H9 (cell line): ENCODE data around the gene ZNF521. TPM values are rescaled to one million over a fixed set of nuclear protein-coding genes. Genes with fewer than 3 reads are reported as not detected.

Source experiments
- DNase-seq: peaks from one replicate; pipeline ENCODE4 v3.0.0-alpha.2; 2017
- H2AFZ ChIP-seq: one replicate; pipeline ENCODE4 v1.6.1; 2013; ENCODE audit warnings: mild to moderate bottlenecking, low read length, control low read depth, moderate library complexity
- H2AK5ac ChIP-seq: 2 replicates; pipeline ENCODE4 v1.6.1; 2013; ENCODE audit warnings: low read length, control low read depth, mixed read lengths; ENCODE audit not compliant: insufficient read length
- H2BK120ac ChIP-seq: one replicate; pipeline ENCODE4 v1.6.1; 2013; ENCODE audit warnings: low read depth, mild to moderate bottlenecking, low read length, control low read depth, inconsistent platforms; ENCODE audit not compliant: poor library complexity, severe bottlenecking
- H2BK12ac ChIP-seq: 2 replicates; pipeline ENCODE4 v1.6.1; 2013; ENCODE audit warnings: low read length, control low read depth, mixed read lengths, low read depth; ENCODE audit not compliant: insufficient read length
- H2BK15ac ChIP-seq: 2 replicates; pipeline ENCODE4 v1.6.1; 2013; ENCODE audit warnings: low read depth, low read length, control low read depth
- H2BK20ac ChIP-seq: one replicate; pipeline ENCODE4 v1.6.1; 2013; ENCODE audit warnings: low read depth, mild to moderate bottlenecking, low read length, control low read depth, inconsistent platforms; ENCODE audit not compliant: poor library complexity, severe bottlenecking
- H2BK5ac ChIP-seq: 2 replicates; pipeline ENCODE4 v1.6.1; 2013; ENCODE audit warnings: low read length, control low read depth, mixed read lengths; ENCODE audit not compliant: insufficient read length
- H3K14ac ChIP-seq: 2 replicates; pipeline ENCODE4 v1.6.1; 2013; ENCODE audit warnings: low read length, control low read depth; ENCODE audit not compliant: insufficient read depth
- H3K18ac ChIP-seq: 2 replicates; pipeline ENCODE4 v1.6.1; 2013; ENCODE audit warnings: low read depth, mild to moderate bottlenecking, mixed read lengths, low read length, control low read depth; ENCODE audit not compliant: insufficient read length
- H3K23ac ChIP-seq: 2 replicates; pipeline ENCODE4 v1.6.1; 2013; ENCODE audit warnings: low read length, control low read depth, mixed read lengths, low read depth; ENCODE audit not compliant: insufficient read length
- H3K23me2 ChIP-seq: 2 replicates; pipeline ENCODE4 v1.6.1; 2013; ENCODE audit warnings: low read depth, mild to moderate bottlenecking, mixed read lengths, low read length, control low read depth; ENCODE audit not compliant: insufficient read length, poor library complexity, severe bottlenecking
- H3K27ac ChIP-seq: 2 replicates; pipeline ENCODE4 v1.5.1; 2013; ENCODE audit warnings: low read length, control low read depth, mixed read lengths, low read depth; ENCODE audit not compliant: insufficient read length
- H3K27me3 ChIP-seq: 2 replicates; pipeline ENCODE4 v1.6.1; 2013; ENCODE audit warnings: low read length, control low read depth, inconsistent platforms; ENCODE audit not compliant: insufficient read depth
- H3K4ac ChIP-seq: 2 replicates; pipeline ENCODE4 v1.6.1; 2013; ENCODE audit warnings: low read depth, mild to moderate bottlenecking, control low read depth, inconsistent platforms, low read length, moderate library complexity
- H3K4me1 ChIP-seq: 2 replicates; pipeline ENCODE4 v1.6.1; 2013; ENCODE audit warnings: low read length, control low read depth, inconsistent platforms; ENCODE audit not compliant: insufficient read depth
- H3K4me2 ChIP-seq: 2 replicates; pipeline ENCODE4 v1.6.1; 2013; ENCODE audit warnings: low read length, control low read depth, mixed read lengths; ENCODE audit not compliant: insufficient read length, insufficient read depth
- H3K56ac ChIP-seq: 2 replicates; pipeline ENCODE4 v1.6.1; 2013; ENCODE audit warnings: low read depth, mild to moderate bottlenecking, mixed read lengths, low read length, control low read depth; ENCODE audit not compliant: insufficient read length
- H3K79me1 ChIP-seq: 2 replicates; pipeline ENCODE4 v1.6.1; 2013; ENCODE audit warnings: low read depth, mild to moderate bottlenecking, moderate library complexity, low read length, control low read depth, inconsistent platforms; ENCODE audit not compliant: insufficient read depth, poor library complexity, severe bottlenecking
- H3K79me2 ChIP-seq: 2 replicates; pipeline ENCODE4 v1.6.1; 2013; ENCODE audit warnings: low read length, control low read depth, inconsistent platforms; ENCODE audit not compliant: insufficient read depth
- H3K9ac ChIP-seq: 2 replicates; pipeline ENCODE4 v1.6.1; 2013; ENCODE audit warnings: low read length, control low read depth, mixed read lengths; ENCODE audit not compliant: insufficient read length; ENCODE audit errors: extremely low read depth
- H3K9me3 ChIP-seq: one replicate; pipeline ENCODE4 v1.6.1; 2013; ENCODE audit warnings: low read depth, low read length, inconsistent platforms; ENCODE audit not compliant: control insufficient read depth
- H3T11ph ChIP-seq: one replicate; pipeline ENCODE4 v1.6.1; 2013; ENCODE audit warnings: mild to moderate bottlenecking, low read length, control low read depth, inconsistent platforms
- H4K20me1 ChIP-seq: one replicate; pipeline ENCODE4 v1.6.1; 2013; ENCODE audit not compliant: control insufficient read depth, insufficient read length, insufficient read depth
- H4K5ac ChIP-seq: 2 replicates; pipeline ENCODE4 v1.6.1; 2013; ENCODE audit warnings: low read depth, mild to moderate bottlenecking, mixed read lengths, low read length, control low read depth; ENCODE audit not compliant: insufficient read length
- H4K8ac ChIP-seq: replicated peaks from 2 replicates; pipeline ENCODE4 v1.6.1; 2013; ENCODE audit warnings: low read length, control low read depth, mixed read lengths, low read depth; ENCODE audit not compliant: insufficient read length
- H4K91ac ChIP-seq: 2 replicates; pipeline ENCODE4 v1.6.1; 2013; ENCODE audit warnings: low read depth, mild to moderate bottlenecking, moderate library complexity, mixed read lengths, low read length, control low read depth; ENCODE audit not compliant: insufficient read length
- H3K27ac Mint-ChIP-seq, 3 experiments: 2 replicates in 2 of 3; 3 replicates in 1 of 3; pipeline ENCODE4 v1.8.0; 2020 to 2021; ENCODE audit warnings: mixed read lengths in 3 of 3, mild to moderate bottlenecking in 1 of 3, moderate library complexity in 1 of 3
- H3K27me3 Mint-ChIP-seq: 2 replicates; pipeline ENCODE4 v1.8.0; 2021; ENCODE audit warnings: low read depth, mild to moderate bottlenecking, moderate library complexity, mixed read lengths
- H3K36me3 Mint-ChIP-seq, 3 experiments: 2 replicates in 2 of 3; 3 replicates in 1 of 3; pipeline ENCODE4 v1.8.0; 2020 to 2021; ENCODE audit warnings: low read depth in 3 of 3, mixed read lengths in 3 of 3; ENCODE audit not compliant: insufficient read depth in 1 of 3
- H3K4me1 Mint-ChIP-seq, 2 experiments: 2 replicates each; pipeline ENCODE4 v1.8.0; 2020; ENCODE audit warnings: mixed read lengths in 2 of 2
- H3K4me3 Mint-ChIP-seq, 2 experiments: 2 replicates in 1 of 2; 3 replicates in 1 of 2; pipeline ENCODE4 v1.8.0; 2020 to 2021; ENCODE audit warnings: mild to moderate bottlenecking in 2 of 2, mixed read lengths in 2 of 2, moderate library complexity in 1 of 2
- H3K9me3 Mint-ChIP-seq, 2 experiments: 2 replicates in 1 of 2; 3 replicates in 1 of 2; pipeline ENCODE4 v1.8.0; 2020; ENCODE audit warnings: mild to moderate bottlenecking in 2 of 2, mixed read lengths in 2 of 2, moderate library complexity in 1 of 2
- WGBS: extraction: QIAGEN DNeasy Blood & Tissue Kit; methylation state at CpG from one replicate; pipeline ENCODE4 v1.1.7; 2013; ENCODE audit warnings: missing lambda C conversion rate, low lambda C conversion rate, mixed read lengths; ENCODE audit not compliant: insufficient read length; ENCODE audit errors: extremely low coverage; 5-methylcytosine and 5-hydroxymethylcytosine counted together
- total RNA-seq: library from RNA; stranded (reverse); gene quantifications from 2 replicates; pipeline ENCODE4 v1.2.1, GENCODE V29; 2021
- TF ChIP-seq, protein P1 (sequence below): fragments of 200-600 bp; sonication (generic); conservative IDR thresholded peaks from 3 replicates; pipeline ENCODE4 v1.8.0; 2021; ENCODE audit warnings: antibody characterized with exemption, mild to moderate bottlenecking

Gene ZNF521
- total RNA-seq, 1 experiment from 2014 or later = 3.3 TPM

- no peak overlapping the region for H4K8ac ChIP-seq
- no peaks in the 10 kb centered on the region for H3K79me1 ChIP-seq
- no peak overlapping the region for H4K91ac ChIP-seq
- H2BK20ac ChIP-seq = no peak overlapping the region
- no peaks in the 10 kb centered on the region for H4K20me1 ChIP-seq
- Mint-ChIP-seq H3K36me3 (no peaks in the 10 kb centered on the region), H3K4me3 (no peak overlapping the region), H3K27me3 (no peaks in the 10 kb centered on the region; the same call in 1 of the 2 replicates), H3K27ac (no peak overlapping the region), H3K9me3 (no peaks in the 10 kb centered on the region), H3K4me1 (peaks cover 6 to 21% of the 10 kb centered on the region in 2 experiments)
- no peak overlapping the region for H2AFZ ChIP-seq
- H3T11ph ChIP-seq = no peak overlapping the region
- H3K9ac ChIP-seq = no peak overlapping the region
- H2BK15ac ChIP-seq = no peak overlapping the region
- no peak overlapping the region for H2BK12ac ChIP-seq
- no peak overlapping the region for H2AK5ac ChIP-seq
- no peak overlapping the region for H3K4ac ChIP-seq
- H3K27ac ChIP-seq = no peak overlapping the region
- H3K79me2 ChIP-seq = no peaks in the 10 kb centered on the region
- no peak overlapping the region for H4K5ac ChIP-seq
- no peak overlapping the region for H3K23ac ChIP-seq
- no peak overlapping the region for H3K18ac ChIP-seq
- no peaks in the 10 kb centered on the region; the same call in 1 of the 2 replicates for H3K4me1 ChIP-seq
- H3K14ac ChIP-seq = no peak overlapping the region
- DNase-seq = no peak
- H2BK120ac ChIP-seq = no peak overlapping the region
- no peak overlapping the region for H3K4me2 ChIP-seq
- no peaks in the 10 kb centered on the region for H3K23me2 ChIP-seq
- H3K9me3 ChIP-seq = no peaks in the 10 kb centered on the region
- H2BK5ac ChIP-seq = no peak overlapping the region
- TF ChIP-seq, protein P1, sequence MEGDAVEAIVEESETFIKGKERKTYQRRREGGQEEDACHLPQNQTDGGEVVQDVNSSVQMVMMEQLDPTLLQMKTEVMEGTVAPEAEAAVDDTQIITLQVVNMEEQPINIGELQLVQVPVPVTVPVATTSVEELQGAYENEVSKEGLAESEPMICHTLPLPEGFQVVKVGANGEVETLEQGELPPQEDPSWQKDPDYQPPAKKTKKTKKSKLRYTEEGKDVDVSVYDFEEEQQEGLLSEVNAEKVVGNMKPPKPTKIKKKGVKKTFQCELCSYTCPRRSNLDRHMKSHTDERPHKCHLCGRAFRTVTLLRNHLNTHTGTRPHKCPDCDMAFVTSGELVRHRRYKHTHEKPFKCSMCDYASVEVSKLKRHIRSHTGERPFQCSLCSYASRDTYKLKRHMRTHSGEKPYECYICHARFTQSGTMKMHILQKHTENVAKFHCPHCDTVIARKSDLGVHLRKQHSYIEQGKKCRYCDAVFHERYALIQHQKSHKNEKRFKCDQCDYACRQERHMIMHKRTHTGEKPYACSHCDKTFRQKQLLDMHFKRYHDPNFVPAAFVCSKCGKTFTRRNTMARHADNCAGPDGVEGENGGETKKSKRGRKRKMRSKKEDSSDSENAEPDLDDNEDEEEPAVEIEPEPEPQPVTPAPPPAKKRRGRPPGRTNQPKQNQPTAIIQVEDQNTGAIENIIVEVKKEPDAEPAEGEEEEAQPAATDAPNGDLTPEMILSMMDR = no peak
- H3K27me3 ChIP-seq = no peaks in the 10 kb centered on the region
- H3K56ac ChIP-seq = no peak overlapping the region
- no CpG with 5 or more reads among the region's 1 CpG for WGBS
Measured at GRCh38 chr18:25169701-25170100, 182.3 kb downstream of the ZNF521 start.
